MM.1S (cell line): ENCODE results near the gene LPCAT2.

ENCODE experiments used
- EZH2 ChIP-seq: fragments of 300-600 bp; sonication (generic); optimal IDR thresholded peaks from 2 replicates; pipeline ENCODE3; 2017; ENCODE audit warnings: low read depth, mild to moderate bottlenecking, antibody characterized with exemption, low read length, mixed read lengths
- TF ChIP-seq, protein P1 (sequence below): fragments of 300-600 bp; sonication (generic); IDR thresholded peaks from 2 replicates; pipeline ENCODE4 v1.5.1; 2016; ENCODE audit warnings: antibody characterized with exemption, low read length, mixed read lengths

DNA sequence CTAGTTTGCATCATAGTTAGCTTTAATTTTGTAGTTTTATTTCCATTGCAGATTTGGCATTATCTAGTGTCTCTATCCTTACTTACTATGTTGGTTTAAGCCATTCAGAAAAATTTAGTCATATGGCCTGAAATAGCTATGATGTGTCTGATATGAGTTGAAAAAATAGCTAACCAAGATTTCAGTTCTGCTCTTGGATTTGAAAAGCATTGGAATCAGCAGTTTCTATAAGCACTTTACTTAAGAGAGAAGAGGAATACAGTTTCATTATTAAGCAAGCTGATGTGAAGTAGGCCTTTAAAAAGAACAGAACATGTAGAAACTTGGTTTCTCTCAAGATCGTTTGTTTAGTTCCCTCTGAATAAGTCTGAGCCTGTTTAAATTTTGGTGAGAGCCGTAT, 25.9 kb downstream of the LPCAT2 start:
- TF ChIP-seq, protein P1, sequence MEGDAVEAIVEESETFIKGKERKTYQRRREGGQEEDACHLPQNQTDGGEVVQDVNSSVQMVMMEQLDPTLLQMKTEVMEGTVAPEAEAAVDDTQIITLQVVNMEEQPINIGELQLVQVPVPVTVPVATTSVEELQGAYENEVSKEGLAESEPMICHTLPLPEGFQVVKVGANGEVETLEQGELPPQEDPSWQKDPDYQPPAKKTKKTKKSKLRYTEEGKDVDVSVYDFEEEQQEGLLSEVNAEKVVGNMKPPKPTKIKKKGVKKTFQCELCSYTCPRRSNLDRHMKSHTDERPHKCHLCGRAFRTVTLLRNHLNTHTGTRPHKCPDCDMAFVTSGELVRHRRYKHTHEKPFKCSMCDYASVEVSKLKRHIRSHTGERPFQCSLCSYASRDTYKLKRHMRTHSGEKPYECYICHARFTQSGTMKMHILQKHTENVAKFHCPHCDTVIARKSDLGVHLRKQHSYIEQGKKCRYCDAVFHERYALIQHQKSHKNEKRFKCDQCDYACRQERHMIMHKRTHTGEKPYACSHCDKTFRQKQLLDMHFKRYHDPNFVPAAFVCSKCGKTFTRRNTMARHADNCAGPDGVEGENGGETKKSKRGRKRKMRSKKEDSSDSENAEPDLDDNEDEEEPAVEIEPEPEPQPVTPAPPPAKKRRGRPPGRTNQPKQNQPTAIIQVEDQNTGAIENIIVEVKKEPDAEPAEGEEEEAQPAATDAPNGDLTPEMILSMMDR = no peak
- TF ChIP-seq EZH2 = no peak
